Mesodermal cell (in vitro differentiated cells): ENCODE measurements around the gene THPO.
"Not testable (repeated sequence)": the region's sequence is repeated elsewhere in the genome, so short reads cannot be mapped to it uniquely, and the experiment has no call there.

Experiments
- H3K27ac ChIP-seq: 2 replicates; pipeline ENCODE4 v1.7.0; 2013; ENCODE audit warnings: mild to moderate bottlenecking, low read depth, low read length, moderate library complexity; ENCODE audit not compliant: severe bottlenecking
- H3K36me3 ChIP-seq: 2 replicates; pipeline ENCODE4 v1.7.1; 2013; ENCODE audit warnings: mild to moderate bottlenecking, low read length, moderate library complexity; ENCODE audit not compliant: control insufficient read depth, insufficient read depth
- H3K4me1 ChIP-seq: one replicate; pipeline ENCODE4 v1.7.1; 2013; ENCODE audit warnings: mild to moderate bottlenecking, low read length; ENCODE audit not compliant: insufficient read depth, control insufficient read depth, poor library complexity, severe bottlenecking
- H3K4me3 ChIP-seq: 2 replicates; pipeline ENCODE4 v1.7.0; 2013; ENCODE audit warnings: low read length, control low read depth, mild to moderate bottlenecking; ENCODE audit not compliant: insufficient read depth, poor library complexity, severe bottlenecking; ENCODE audit errors: extremely low read depth
- H3K9me3 ChIP-seq: 2 replicates; pipeline ENCODE4 v1.7.1; 2013; ENCODE audit warnings: mild to moderate bottlenecking, low read length, moderate library complexity; ENCODE audit not compliant: control insufficient read depth
- WGBS, 2 experiments: methylation state at CpG; one replicate each; pipeline ENCODE4 v1.1.5; 2013; ENCODE audit warnings: missing lambda C conversion rate in 2 of 2; ENCODE audit not compliant: insufficient coverage in 2 of 2; 5-methylcytosine and 5-hydroxymethylcytosine counted together

THPO gene

DNA sequence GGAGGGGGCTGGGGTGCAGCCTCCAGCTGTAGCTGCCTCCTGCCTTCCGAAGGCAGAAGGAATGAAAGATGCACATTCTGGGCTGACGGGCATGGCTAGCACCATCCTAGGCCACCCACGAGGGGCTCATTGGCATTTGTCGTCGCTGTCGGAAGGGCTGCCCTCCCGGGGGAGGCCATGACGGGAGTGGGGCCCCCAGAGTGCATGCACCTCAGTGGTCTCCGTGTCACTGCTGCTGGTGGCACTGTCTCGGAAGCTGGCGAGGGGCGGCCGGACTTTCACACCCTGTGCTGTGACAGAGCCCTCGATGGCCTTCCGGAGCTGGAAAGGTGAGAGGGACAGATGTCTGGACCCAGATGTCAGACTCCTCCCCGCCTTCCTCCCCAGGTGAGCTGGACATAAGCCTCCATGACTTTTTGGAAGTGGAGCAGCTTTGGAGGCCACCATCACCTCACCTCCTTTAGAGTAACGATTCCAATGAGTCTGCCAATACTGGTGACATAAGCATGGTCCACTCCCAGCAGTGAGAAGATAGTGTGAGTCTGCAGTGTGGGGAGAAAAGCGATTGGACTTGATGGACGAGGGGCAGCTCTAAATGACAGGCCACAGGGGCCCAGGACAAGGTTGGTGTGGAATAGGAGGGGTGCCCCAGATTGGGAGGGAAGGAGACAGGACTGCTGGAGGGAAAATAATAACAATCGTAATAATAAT is 31.4 kb downstream of the THPO start:
- Histone ChIP-seq H3K9me3 (no peaks in the 10 kb centered on the region), H3K36me3 (peaks cover 35% of the 10 kb centered on the region), H3K4me3 (no peak overlapping the region), H3K4me1 (peaks cover 36% of the 10 kb centered on the region), H3K27ac (no peak overlapping the region)
- 93 to 98% methylated on average over 13 to 18 of the region's 20 CpGs for WGBS, 2 experiments

DNA sequence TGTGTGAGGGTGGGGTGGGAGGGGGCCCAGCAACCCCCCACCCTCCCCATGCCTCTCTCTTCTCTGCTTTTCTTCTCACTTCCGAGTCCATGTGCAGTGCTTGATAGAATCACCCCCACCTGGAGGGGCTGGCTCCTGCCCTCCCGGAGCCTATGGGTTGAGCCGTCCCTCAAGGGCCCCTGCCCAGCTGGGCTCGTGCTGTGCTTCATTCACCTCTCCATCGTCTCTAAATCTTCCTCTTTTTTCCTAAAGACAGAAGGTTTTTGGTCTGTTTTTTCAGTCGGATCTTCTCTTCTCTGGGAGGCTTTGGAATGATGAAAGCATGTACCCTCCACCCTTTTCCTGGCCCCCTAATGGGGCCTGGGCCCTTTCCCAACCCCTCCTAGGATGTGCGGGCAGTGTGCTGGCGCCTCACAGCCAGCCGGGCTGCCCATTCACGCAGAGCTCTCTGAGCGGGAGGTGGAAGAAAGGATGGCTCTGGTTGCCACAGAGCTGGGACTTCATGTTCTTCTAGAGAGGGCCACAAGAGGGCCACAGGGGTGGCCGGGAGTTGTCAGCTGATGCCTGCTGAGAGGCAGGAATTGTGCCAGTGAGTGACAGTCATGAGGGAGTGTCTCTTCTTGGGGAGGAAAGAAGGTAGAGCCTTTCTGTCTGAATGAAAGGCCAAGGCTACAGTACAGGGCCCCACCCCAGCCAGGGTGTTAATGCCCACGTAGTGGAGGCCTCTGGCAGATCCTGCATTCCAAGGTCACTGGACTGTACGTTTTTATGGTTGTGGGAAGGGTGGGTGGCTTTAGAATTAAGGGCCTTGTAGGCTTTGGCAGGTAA is 32.5 kb downstream of the THPO start:
- H3K27ac ChIP-seq: peak overlapping the region; percentile 36
- 27 to 38% methylated on average over 6 of the region's 14 CpGs for WGBS, 2 experiments
- no peaks in the 10 kb centered on the region for H3K9me3 ChIP-seq

DNA sequence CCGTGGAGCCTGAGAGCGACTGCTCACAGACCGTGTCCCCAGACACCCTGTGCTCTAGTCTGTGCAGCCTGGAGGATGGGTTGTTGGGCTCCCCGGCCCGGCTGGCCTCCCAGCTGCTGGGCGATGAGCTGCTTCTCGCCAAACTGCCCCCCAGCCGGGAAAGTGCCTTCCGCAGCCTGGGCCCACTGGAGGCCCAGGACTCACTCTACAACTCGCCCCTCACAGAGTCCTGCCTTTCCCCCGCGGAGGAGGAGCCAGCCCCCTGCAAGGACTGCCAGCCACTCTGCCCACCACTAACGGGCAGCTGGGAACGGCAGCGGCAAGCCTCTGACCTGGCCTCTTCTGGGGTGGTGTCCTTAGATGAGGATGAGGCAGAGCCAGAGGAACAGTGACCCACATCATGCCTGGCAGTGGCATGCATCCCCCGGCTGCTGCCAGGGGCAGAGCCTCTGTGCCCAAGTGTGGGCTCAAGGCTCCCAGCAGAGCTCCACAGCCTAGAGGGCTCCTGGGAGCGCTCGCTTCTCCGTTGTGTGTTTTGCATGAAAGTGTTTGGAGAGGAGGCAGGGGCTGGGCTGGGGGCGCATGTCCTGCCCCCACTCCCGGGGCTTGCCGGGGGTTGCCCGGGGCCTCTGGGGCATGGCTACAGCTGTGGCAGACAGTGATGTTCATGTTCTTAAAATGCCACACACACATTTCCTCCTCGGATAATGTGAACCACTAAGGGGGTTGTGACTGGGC is 33.3 kb downstream of the THPO start:
- H3K27ac ChIP-seq: no peak overlapping the region

More for the DNA sequence above, 32.5 kb downstream of the THPO start:
- Histone ChIP-seq H3K4me3 (no peak overlapping the region), H3K36me3 (peaks cover 39% of the 10 kb centered on the region), H3K4me1 (peaks cover 36% of the 10 kb centered on the region)

DNA sequence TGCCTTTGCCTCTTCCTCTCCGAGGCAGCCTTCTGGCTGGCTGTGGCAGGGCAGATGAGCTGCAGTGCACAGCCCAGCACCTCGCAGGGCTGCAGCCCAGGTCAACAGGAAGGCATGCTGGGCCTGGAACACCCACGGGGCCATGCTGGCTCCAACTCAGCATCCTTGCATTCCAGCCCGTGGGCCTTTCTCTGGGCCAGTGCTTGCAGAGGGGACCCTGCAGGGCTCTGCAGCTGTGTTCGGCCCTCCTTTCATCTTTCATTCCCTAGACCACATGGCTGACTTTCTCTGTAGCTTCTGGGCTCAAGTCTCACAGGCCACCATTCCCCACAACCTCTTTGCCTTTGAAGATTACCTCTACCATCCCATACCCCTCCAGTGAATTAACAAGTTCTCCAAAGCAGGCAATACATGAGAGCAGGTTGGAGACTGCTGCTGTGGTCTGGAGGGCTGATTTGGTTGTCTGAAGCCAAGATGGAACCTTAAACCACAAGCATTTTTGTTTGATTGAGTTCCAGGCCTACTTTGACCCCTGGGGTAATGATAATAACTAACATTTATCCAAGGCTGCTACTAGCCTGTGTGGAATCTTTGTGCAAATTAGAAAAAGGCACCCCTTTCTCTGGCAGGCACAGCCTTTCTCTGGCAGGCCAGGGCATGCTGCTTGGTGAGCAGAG is 34.7 kb downstream of the THPO start:
- 64 to 84% methylated on average over 4 to 5 of the region's 5 CpGs for WGBS, 2 experiments
- peaks cover 31% of the 10 kb centered on the region for H3K36me3 ChIP-seq
- no peaks in the 10 kb centered on the region for H3K9me3 ChIP-seq
- H3K27ac ChIP-seq: no peak overlapping the region
- peaks cover 46% of the 10 kb centered on the region for H3K4me1 ChIP-seq
- no peak overlapping the region for H3K4me3 ChIP-seq

More for the DNA sequence above, 33.3 kb downstream of the THPO start:
- 75 to 94% methylated on average over 11 to 16 of the region's 24 CpGs for WGBS, 2 experiments
- Histone ChIP-seq H3K9me3 (no peaks in the 10 kb centered on the region), H3K4me1 (peaks cover 40% of the 10 kb centered on the region), H3K36me3 (peaks cover 34% of the 10 kb centered on the region), H3K4me3 (no peak overlapping the region)

DNA sequence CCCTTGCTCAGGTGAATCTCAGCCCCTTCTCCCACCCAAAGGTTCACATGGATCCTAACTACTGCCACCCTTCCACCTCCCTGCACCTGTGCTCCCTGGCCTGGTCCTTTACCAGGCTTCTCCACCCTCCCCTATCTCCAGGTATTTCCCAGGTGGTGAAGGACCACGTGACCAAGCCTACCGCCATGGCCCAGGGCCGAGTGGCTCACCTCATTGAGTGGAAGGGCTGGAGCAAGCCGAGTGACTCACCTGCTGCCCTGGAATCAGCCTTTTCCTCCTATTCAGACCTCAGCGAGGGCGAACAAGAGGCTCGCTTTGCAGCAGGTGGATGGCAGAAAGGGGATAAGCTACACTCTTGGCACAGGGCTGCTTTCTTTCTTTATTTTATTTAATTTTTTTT is 36.1 kb downstream of the THPO start:
- Histone ChIP-seq H3K4me3 (no peak overlapping the region), H3K27ac (no peak overlapping the region), H3K9me3 (no peaks in the 10 kb centered on the region), H3K36me3 (peaks cover 24% of the 10 kb centered on the region), H3K4me1 (peaks cover 44% of the 10 kb centered on the region)
- WGBS, 2 experiments: 94 to 95% methylated on average over 7 of the region's 7 CpGs

- WGBS, 2 experiments: 92 to 96% methylated on average over 15 to 18 of the region's 19 CpGs
- not testable (repeated sequence) for H3K9me3 ChIP-seq, H3K27ac ChIP-seq, H3K4me3 ChIP-seq
- Histone ChIP-seq H3K4me1 (peaks cover 42% of the 10 kb centered on the region), H3K36me3 (peaks cover 29% of the 10 kb centered on the region)
Measured at GRCh38 chr3:184339451-184340135, 38.4 kb downstream of the THPO start.

GRCh38 chr3:184339001-184339400 is 39.0 kb downstream of the THPO start:
- H3K9me3 ChIP-seq: no peaks in the 10 kb centered on the region
- no peak overlapping the region for H3K27ac ChIP-seq
- no peak overlapping the region for H3K4me3 ChIP-seq
- 64 to 81% methylated on average over 6 to 8 of the region's 8 CpGs for WGBS, 2 experiments
- peaks cover 48% of the 10 kb centered on the region for H3K4me1 ChIP-seq
- H3K36me3 ChIP-seq: peaks cover 35% of the 10 kb centered on the region

GRCh38 chr3:184338511-184338945 is 39.5 kb downstream of the THPO start:
- no peak overlapping the region for H3K4me3 ChIP-seq

DNA sequence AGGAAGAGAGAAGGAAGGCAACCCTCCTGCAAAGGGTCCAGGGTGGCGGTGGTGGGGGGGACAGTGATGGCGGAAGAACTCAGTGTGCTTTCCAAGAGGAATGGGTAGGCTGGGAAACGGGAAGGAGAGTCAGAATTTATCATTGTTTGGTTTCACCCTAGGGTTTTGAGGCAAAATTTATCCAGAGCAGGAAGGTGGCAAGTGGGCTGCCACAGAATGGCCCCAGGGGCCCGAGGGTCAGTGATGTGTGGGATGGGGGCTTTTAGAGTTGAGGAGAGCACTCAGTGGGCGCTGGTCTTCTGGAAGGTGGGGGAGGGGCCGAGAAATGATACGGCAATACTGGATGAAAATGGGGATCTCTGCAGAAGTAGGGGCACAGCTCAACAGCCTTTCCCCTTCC is 40.0 kb downstream of the THPO start:
- peaks cover 42% of the 10 kb centered on the region for H3K36me3 ChIP-seq
- no peaks in the 10 kb centered on the region for H3K9me3 ChIP-seq
- no peak overlapping the region for H3K4me3 ChIP-seq
- WGBS, 2 experiments: 87 to 95% methylated on average over 3 to 7 of the region's 7 CpGs
- no peak overlapping the region for H3K27ac ChIP-seq
- peaks cover 50% of the 10 kb centered on the region for H3K4me1 ChIP-seq

More at GRCh38 chr3:184338511-184338945, 39.5 kb downstream of the THPO start:
- H3K4me1 ChIP-seq: peaks cover 50% of the 10 kb centered on the region
- H3K9me3 ChIP-seq: no peaks in the 10 kb centered on the region
- H3K27ac ChIP-seq: no peak overlapping the region
- 22 to 41% methylated on average over 20 to 23 of the region's 37 CpGs for WGBS, 2 experiments
- H3K36me3 ChIP-seq: peaks cover 37% of the 10 kb centered on the region

DNA sequence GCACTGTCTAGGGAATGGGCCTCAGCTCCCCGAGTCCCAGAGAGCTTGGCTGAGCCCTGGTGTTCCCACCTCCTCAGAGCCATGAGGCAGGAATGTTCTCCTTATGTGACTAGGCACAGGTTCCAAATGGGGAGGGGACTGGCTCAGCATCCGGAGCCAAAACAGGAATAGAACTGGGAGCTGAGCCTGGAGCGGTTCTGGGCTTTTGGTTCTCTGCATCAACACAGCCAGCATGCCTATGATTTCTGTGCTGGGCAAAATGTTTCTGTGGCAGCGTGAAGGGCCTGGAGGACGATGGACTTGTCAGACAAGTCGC is 40.6 kb downstream of the THPO start, which contains the start of gene FAM131A:
FAM131A (plus strand) TSS at position 202 of the 316 bp plus-strand sequence; CDS start at position 233, 31 bp downstream.
- Histone ChIP-seq H3K27ac (peak within 1 kb of the TSS; percentile 96), H3K36me3 (peaks cover 42% of the 10 kb centered on the region), H3K4me1 (peaks cover 57% of the 10 kb centered on the region), H3K9me3 (no peaks in the 10 kb centered on the region), H3K4me3 (peak within 1 kb of the TSS; percentile 60)
- WGBS, 2 experiments: 94 to 96% methylated on average over 6 of the region's 6 CpGs
